ENCODE measurements around the gene DGKG.

GRCh38 chr3:186166036-186166435 lies 196.0 kb downstream of the DGKG start:
- TF ChIP-seq CTCF (IDR thresholded peaks at IDR 0.05) (no peak), POLR2A (IDR thresholded peaks at IDR 0.05) (no peak)

Data from right lobe of liver (tissue), 4 donors.